Fibroblast of pulmonary artery (primary cell): ENCODE measurements around the gene H1-8.
"Not testable (repeated sequence)": the region's sequence is repeated elsewhere in the genome, so short reads cannot be mapped to it uniquely, and the experiment has no call there.

ENCODE experiments used
- DNase-seq: peaks from one replicate; pipeline ENCODE4 v3.0.0-alpha.2; 2010; ENCODE audit warnings: low read depth
- H3K4me3 ChIP-seq: replicated peaks from 2 replicates; pipeline ENCODE4 v1.5.1; 2011; ENCODE audit warnings: low read depth, mild to moderate bottlenecking, control low read depth, low read length, moderate library complexity
- TF ChIP-seq, protein P1 (sequence below): IDR thresholded peaks from 2 replicates; pipeline ENCODE4 v1.5.1; 2011; ENCODE audit warnings: mild to moderate bottlenecking, control low read depth, low read length, inconsistent platforms; ENCODE audit errors: missing control alignments

Gene H1-8

GRCh38 chr3:129536804-129537203, 6.2 kb upstream of the H1-8 start:
- H3K4me3 ChIP-seq: no peak overlapping the region
- TF ChIP-seq, protein P1, sequence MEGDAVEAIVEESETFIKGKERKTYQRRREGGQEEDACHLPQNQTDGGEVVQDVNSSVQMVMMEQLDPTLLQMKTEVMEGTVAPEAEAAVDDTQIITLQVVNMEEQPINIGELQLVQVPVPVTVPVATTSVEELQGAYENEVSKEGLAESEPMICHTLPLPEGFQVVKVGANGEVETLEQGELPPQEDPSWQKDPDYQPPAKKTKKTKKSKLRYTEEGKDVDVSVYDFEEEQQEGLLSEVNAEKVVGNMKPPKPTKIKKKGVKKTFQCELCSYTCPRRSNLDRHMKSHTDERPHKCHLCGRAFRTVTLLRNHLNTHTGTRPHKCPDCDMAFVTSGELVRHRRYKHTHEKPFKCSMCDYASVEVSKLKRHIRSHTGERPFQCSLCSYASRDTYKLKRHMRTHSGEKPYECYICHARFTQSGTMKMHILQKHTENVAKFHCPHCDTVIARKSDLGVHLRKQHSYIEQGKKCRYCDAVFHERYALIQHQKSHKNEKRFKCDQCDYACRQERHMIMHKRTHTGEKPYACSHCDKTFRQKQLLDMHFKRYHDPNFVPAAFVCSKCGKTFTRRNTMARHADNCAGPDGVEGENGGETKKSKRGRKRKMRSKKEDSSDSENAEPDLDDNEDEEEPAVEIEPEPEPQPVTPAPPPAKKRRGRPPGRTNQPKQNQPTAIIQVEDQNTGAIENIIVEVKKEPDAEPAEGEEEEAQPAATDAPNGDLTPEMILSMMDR: no peak
- no peak for DNase-seq

DNA sequence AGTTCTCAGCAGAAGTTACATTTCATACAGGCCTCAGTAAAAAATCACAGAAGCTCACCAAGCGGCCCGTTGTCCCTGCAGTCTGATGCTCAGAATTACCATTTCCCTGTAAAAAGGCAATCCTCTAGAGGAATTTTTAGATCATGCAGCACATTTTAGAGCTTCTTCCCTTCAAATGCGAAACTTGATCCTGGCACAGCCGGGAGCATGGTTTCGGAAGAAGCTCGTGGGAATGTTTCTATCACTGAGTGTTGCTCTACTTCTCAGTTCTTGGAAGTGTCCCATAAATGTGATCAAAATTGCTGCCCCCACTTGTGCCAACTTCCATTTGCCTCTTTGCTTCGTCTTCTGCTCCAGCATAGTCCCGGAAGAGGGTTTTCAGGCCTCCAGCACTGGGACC, 3.8 kb upstream of the H1-8 start:
- TF ChIP-seq, protein P1: no peak
- DNase-seq: no peak
- H3K4me3 ChIP-seq: no peak overlapping the region

GRCh38 chr3:129540776-129541516, 2.0 kb upstream of the H1-8 start:
- H3K4me3 ChIP-seq: no peak overlapping the region
- DNase-seq: no peak
- TF ChIP-seq, protein P1: no peak

GRCh38 chr3:129542747-129543146, 228 bp upstream of the H1-8 start:
- no peak overlapping the region for H3K4me3 ChIP-seq
- TF ChIP-seq, protein P1: no peak
- DNase-seq: no peak

DNA sequence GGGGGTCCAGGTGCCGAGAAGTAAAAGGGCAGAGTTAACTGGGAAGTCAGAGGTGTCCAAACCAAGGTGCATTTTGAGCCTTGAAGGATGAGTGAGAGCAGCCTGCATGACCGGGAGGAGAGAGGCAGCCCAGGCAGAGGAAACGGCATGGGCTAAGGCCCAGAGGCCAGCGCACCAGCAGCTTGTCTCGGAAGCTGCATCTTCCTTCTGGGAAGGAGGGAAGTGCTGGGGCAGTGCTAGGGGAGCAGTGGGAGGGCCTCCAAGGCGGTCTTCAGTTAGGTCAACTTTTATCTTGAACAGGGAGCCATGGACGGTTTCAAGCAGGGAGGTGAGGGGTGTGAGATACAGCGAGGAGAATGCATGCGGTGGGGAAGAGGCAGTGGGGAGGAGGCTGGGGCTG, 1.0 kb downstream of the H1-8 start:
- no peak for DNase-seq
- TF ChIP-seq, protein P1: no peak
- H3K4me3 ChIP-seq: no peak overlapping the region

GRCh38 chr3:129545951-129546350, 3.0 kb downstream of the H1-8 start:
- not testable (repeated sequence) for H3K4me3 ChIP-seq, DNase-seq

- TF ChIP-seq, protein P1: no peak
- no peak for DNase-seq
- no peak overlapping the region for H3K4me3 ChIP-seq
These were observed 4.3 kb downstream of the H1-8 start for GRCh38 chr3:129547241-129547640.
